ENCODE results near the gene ACAD11. TPM values are rescaled to one million over a fixed set of nuclear protein-coding genes. Genes with fewer than 3 reads are reported as not detected.

The ACAD11 gene
- total and polyA plus RNA-seq, 8 donors, result 12.6 to 43.7 (median 32.7) TPM

DNA sequence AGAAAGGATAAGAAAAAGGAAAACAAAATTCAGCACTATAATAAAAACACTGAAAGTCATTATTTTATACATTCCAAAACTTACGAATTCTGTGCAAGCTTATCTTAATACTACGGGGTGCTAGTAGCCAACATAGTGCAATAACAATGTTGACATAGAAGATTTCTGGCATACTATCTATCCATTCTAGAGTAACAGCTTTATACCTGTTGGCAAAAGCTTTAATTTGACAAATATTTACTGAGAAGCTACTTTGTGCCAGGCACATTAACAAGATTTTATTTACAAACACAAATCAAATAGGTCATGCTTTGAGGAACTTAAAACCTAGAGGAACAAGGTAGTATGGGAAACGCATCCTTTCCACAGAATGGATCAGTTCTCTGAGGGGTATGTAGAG lies 61.4 kb downstream of the ACAD11 start:
- Histone ChIP-seq H3K9me3 (no peaks in the 10 kb centered on the region), H3K4me3 (no peak overlapping the region), H3K27me3 (no peaks in the 10 kb centered on the region), H3K27ac (peak overlapping the region in 1 of 2 donors; percentile 35), H3K4me1 (peaks cover 0 to 14% of the 10 kb centered on the region in 2 donors), H3K36me3 (peaks cover 0 to 22% of the 10 kb centered on the region in 2 donors)
- ATAC-seq (no peak), DNase-seq (no peak)
- TF ChIP-seq, protein P1, sequence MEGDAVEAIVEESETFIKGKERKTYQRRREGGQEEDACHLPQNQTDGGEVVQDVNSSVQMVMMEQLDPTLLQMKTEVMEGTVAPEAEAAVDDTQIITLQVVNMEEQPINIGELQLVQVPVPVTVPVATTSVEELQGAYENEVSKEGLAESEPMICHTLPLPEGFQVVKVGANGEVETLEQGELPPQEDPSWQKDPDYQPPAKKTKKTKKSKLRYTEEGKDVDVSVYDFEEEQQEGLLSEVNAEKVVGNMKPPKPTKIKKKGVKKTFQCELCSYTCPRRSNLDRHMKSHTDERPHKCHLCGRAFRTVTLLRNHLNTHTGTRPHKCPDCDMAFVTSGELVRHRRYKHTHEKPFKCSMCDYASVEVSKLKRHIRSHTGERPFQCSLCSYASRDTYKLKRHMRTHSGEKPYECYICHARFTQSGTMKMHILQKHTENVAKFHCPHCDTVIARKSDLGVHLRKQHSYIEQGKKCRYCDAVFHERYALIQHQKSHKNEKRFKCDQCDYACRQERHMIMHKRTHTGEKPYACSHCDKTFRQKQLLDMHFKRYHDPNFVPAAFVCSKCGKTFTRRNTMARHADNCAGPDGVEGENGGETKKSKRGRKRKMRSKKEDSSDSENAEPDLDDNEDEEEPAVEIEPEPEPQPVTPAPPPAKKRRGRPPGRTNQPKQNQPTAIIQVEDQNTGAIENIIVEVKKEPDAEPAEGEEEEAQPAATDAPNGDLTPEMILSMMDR (IDR thresholded peaks at IDR 0.05), result no peak
- intact Hi-C loops (cut with DNase I), result no loop called here

DNA sequence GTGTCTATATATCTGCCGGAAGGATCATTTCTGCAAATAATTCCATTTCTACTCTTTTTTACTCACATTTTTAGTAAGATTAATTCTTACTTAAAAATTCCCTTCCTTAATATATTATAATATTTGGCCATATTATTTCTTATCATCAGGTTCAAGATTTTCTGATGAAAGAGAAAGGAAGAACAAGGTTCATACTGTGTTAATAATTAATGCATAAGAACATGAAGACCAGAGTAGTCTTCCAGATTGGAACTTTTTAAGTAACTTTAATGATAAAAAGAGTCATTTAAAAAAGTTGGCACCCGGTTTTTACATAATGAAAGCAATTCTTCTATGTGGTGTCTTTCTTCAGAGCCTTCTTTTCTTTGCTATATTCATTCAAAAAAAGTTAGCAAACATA lies 61.9 kb downstream of the ACAD11 start:
- Histone ChIP-seq H3K9me3 (no peaks in the 10 kb centered on the region), H3K4me3 (peak overlapping the region; percentile 2 to 13), H3K4me1 (peaks cover 0 to 14% of the 10 kb centered on the region in 2 donors), H3K27ac (peak overlapping the region in 1 of 2 donors; percentile 35), H3K27me3 (no peaks in the 10 kb centered on the region), H3K36me3 (peaks cover 0 to 18% of the 10 kb centered on the region in 2 donors)
- ATAC-seq (peak; percentile 29), DNase-seq (no peak)
- TF ChIP-seq, protein P1 (IDR thresholded peaks at IDR 0.05), result no peak
- intact Hi-C loops (cut with DNase I), result no loop called here

GRCh38 chr3:132596816-132597433 lies 62.7 kb downstream of the ACAD11 start, which contains the start of gene ACKR4:
Gene ACKR4 (plus strand): TSS chr3:132597270. CDS start chr3:132600398, 3,128 bp downstream.
- H3K27ac ChIP-seq, result peak within 1 kb of the TSS in 1 of 2 donors; percentile 35
- TF ChIP-seq, protein P1 (IDR thresholded peaks at IDR 0.05), result no peak
- peaks cover 0 to 13% of the 10 kb centered on the region in 2 donors for H3K36me3 ChIP-seq
- intact Hi-C loops (cut with DNase I), result no loop called here
- H3K4me1 ChIP-seq, result peaks cover 0 to 14% of the 10 kb centered on the region in 2 donors
- DNase-seq, result no peak
- no peaks in the 10 kb centered on the region for H3K9me3 ChIP-seq
- H3K27me3 ChIP-seq, result no peaks in the 10 kb centered on the region
- peak within 1 kb of the TSS; percentile 2 to 13 for H3K4me3 ChIP-seq
- ATAC-seq, result peak; percentile 87

- Histone ChIP-seq H3K4me1 (peaks cover 0 to 14% of the 10 kb centered on the region in 2 donors), H3K36me3 (peaks cover 0 to 13% of the 10 kb centered on the region in 2 donors), H3K27ac (no peak overlapping the region), H3K27me3 (no peaks in the 10 kb centered on the region), H3K9me3 (no peaks in the 10 kb centered on the region), H3K4me3 (no peak overlapping the region)
- intact Hi-C loops (cut with DNase I), result no loop called here
- DNase-seq, result no peak
- TF ChIP-seq, protein P1 (IDR thresholded peaks at IDR 0.05), result no peak
- ATAC-seq, result no peak
Observed at GRCh38 chr3:132596326-132596725, 63.3 kb downstream of the ACAD11 start.

DNA sequence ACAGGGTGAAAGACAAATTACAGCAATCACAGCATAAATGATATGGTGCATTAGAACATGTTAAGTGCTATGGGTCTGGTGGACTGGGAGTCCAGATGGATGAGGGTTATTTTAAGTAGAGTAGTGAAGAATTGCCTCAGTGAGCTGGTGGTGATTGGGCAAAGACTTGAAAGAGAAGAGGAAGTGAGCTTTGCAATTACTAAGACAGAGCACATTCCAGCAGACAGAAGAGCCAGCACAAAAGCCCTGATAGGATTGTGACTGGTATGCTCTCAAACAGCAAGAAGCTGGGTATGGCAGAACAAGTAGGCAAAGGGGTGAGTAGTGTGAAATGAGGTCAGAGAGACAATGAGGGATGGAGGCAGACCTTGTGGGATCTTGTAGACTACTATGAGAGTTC lies 64.6 kb downstream of the ACAD11 start:
- Histone ChIP-seq H3K27me3 (no peaks in the 10 kb centered on the region), H3K36me3 (peaks cover 0 to 13% of the 10 kb centered on the region in 2 donors), H3K4me3 (no peak overlapping the region), H3K9me3 (no peaks in the 10 kb centered on the region), H3K4me1 (peaks cover 0 to 14% of the 10 kb centered on the region in 2 donors), H3K27ac (no peak overlapping the region)
- peak; percentile 68 for ATAC-seq
- DNase-seq, result no peak
- intact Hi-C loops (cut with DNase I), result no loop called here
- TF ChIP-seq, protein P1 (IDR thresholded peaks at IDR 0.05), result no peak

All from left lung (tissue), 10 donors.